ENCODE measurements around the gene HYAL2. TPM values are rescaled to one million over a fixed set of nuclear protein-coding genes. Genes with fewer than 3 reads are reported as not detected.

HYAL2 gene
- total RNA-seq, 4 donors from 2014 or later, result 37.4 to 114 (median 97.2) TPM

DNA sequence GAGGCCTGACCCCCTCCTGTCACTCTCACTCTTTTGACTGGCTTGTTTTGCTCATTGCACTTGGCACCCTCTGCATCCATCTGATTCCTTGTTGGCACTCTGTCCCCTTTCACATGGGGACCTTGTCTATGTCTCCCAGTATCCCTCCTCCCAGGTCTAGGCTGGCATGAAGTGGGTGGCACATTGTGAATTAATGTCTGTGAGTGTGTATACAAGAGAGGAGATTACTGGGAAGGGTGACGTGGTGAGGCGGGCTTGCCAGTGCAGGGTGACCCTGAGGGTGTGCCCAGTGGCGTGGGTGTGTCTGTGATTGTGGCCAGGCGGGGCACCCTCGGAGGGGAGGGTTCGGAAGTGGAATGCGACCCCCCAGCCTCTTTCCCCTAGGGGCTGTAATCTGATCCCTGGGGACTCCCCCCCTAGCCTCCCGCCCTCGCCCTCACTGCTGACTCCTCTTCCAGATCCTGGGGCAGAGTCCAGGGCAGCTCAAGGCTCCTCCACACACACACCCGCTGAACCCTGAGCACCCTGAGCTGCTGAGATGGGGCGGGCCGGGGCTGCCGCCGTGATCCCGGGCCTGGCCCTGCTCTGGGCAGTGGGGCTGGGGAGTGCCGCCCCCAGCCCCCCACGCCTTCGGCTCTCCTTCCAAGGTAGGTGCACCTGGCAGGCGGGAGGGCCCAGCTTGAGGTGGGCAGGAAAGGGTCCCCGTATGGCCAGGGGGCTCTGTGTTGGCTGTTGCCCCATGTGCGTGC lies 53.7 kb downstream of the HYAL2 start, which contains the start of gene SEMA3B:
TSS of gene SEMA3B (plus strand) at position 445 of the 749 bp plus-strand sequence. CDS start at position 539, 94 bp downstream.
- intact Hi-C loops (cut with DNase I), result no loop called here
- H3K9me3 ChIP-seq, result no peaks in the 10 kb centered on the region
- peak within 1 kb of the TSS; percentile 55 to 74 (median 63) for H3K4me3 ChIP-seq
- no peak for TF ChIP-seq EP300 (IDR thresholded peaks at IDR 0.05)
- TF ChIP-seq POLR2A (IDR thresholded peaks at IDR 0.05; ENCODE audit: low read depth), result no peak
- peak; percentile 8 to 71 for TF ChIP-seq POLR2AphosphoS5 (IDR thresholded peaks at IDR 0.05)
- TF ChIP-seq, protein P1, sequence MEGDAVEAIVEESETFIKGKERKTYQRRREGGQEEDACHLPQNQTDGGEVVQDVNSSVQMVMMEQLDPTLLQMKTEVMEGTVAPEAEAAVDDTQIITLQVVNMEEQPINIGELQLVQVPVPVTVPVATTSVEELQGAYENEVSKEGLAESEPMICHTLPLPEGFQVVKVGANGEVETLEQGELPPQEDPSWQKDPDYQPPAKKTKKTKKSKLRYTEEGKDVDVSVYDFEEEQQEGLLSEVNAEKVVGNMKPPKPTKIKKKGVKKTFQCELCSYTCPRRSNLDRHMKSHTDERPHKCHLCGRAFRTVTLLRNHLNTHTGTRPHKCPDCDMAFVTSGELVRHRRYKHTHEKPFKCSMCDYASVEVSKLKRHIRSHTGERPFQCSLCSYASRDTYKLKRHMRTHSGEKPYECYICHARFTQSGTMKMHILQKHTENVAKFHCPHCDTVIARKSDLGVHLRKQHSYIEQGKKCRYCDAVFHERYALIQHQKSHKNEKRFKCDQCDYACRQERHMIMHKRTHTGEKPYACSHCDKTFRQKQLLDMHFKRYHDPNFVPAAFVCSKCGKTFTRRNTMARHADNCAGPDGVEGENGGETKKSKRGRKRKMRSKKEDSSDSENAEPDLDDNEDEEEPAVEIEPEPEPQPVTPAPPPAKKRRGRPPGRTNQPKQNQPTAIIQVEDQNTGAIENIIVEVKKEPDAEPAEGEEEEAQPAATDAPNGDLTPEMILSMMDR (IDR thresholded peaks at IDR 0.05), result no peak
- 35% methylated on average over 18 of the region's 21 CpGs for whole genome bisulfite sequencing
- H3K4me1 ChIP-seq, result peaks cover 63 to 93% (median 78%) of the 10 kb centered on the region in 4 donors
- H3K36me3 ChIP-seq, result peaks cover 0 to 4% (median 0%) of the 10 kb centered on the region in 4 donors
- peak within 1 kb of the TSS; percentile 93 to 100 (median 96) for H3K27ac ChIP-seq (replicated peaks in 1 of 4)
- DNase-seq (ENCODE audit: extremely low spot score), result no peak
- H3K27me3 ChIP-seq, result peaks cover 0 to 8% (median 0%) of the 10 kb centered on the region in 4 donors

GRCh38 chr3:50268276-50268675 lies 54.3 kb downstream of the HYAL2 start:
- Histone ChIP-seq H3K4me3 (peak overlapping the region; percentile 55 to 74 (median 63)), H3K4me1 (peaks cover 61 to 93% (median 78%) of the 10 kb centered on the region in 4 donors), H3K9me3 (no peaks in the 10 kb centered on the region), H3K27me3 (peaks cover 0 to 2% (median 0%) of the 10 kb centered on the region in 4 donors), H3K27ac (replicated peaks in 1 of 4) (peak overlapping the region; percentile 93 to 100 (median 96)), H3K36me3 (no peaks in the 10 kb centered on the region)
- TF ChIP-seq, protein P1 (IDR thresholded peaks at IDR 0.05), result no peak
- 43% methylated on average over 3 of the region's 3 CpGs for WGBS
- intact Hi-C loops (cut with DNase I), result no loop called here
- DNase-seq (ENCODE audit: extremely low spot score), result no peak

Other genes with a start within 250 kb of the HYAL2 start
- gene RBM5, start 233.8 kb downstream of the HYAL2 start, total RNA-seq, result 100 to 1,000 TPM in 2 of 4 donors, 10 to 100 TPM in 2; 78.0 to 161 (median 95.8) TPM
- 10 to 100 TPM; 11.9 to 46.5 (median 23.3) TPM for gene SEMA3F, start 167.4 kb downstream of the HYAL2 start, total RNA-seq
- not detected for gene GNAT1, start 131.1 kb downstream of the HYAL2 start, total RNA-seq
- under 1 TPM in 2 of 4 donors, not detected in 2; 0.11 to 0.39 TPM for gene SLC38A3, start 117.5 kb downstream of the HYAL2 start, total RNA-seq
- gene GNAI2, start 86.5 kb downstream of the HYAL2 start, total RNA-seq, result 100 to 1,000 TPM; 149 to 297 (median 239) TPM
- gene SEMA3B, start 53.6 kb downstream of the HYAL2 start, total RNA-seq, result 10 to 100 TPM; 37.4 to 66.6 (median 46.4) TPM
- not detected for gene LSMEM2, start 43.7 kb downstream of the HYAL2 start, total RNA-seq
- gene IFRD2, start 30.3 kb downstream of the HYAL2 start, total RNA-seq, result 100 to 1,000 TPM in 1 of 4 donors, 10 to 100 TPM in 3; 49.4 to 106 (median 85.8) TPM
- 1 to 10 TPM; 2.1 to 6.7 (median 3.4) TPM for gene HYAL3, start 23.3 kb downstream of the HYAL2 start, total RNA-seq
- 1 to 10 TPM; 6.8 to 9.5 (median 8.0) TPM for gene NAA80, start 23.3 kb downstream of the HYAL2 start, total RNA-seq
- 10 to 100 TPM in 1 of 4 donors, 1 to 10 TPM in 3; 8.3 to 15.6 (median 9.0) TPM for gene HYAL1, start 19.2 kb downstream of the HYAL2 start, total RNA-seq
- 10 to 100 TPM; 18.7 to 40.6 (median 37.5) TPM for gene TUSC2, start 5.5 kb upstream of the HYAL2 start, total RNA-seq
- gene RASSF1, start 18.1 kb upstream of the HYAL2 start, total RNA-seq, result 10 to 100 TPM; 28.7 to 44.2 (median 33.2) TPM
- under 1 TPM in 3 of 4 donors, not detected in 1; 0.50 to 0.57 (median 0.52) TPM for gene ZMYND10, start 23.0 kb upstream of the HYAL2 start, total RNA-seq
- 10 to 100 TPM; 10.4 to 16.7 (median 14.2) TPM for gene NPRL2, start 28.0 kb upstream of the HYAL2 start, total RNA-seq
- 10 to 100 TPM in 1 of 4 donors, 1 to 10 TPM in 3; 5.4 to 12.4 (median 8.1) TPM for gene CYB561D2, start 28.1 kb upstream of the HYAL2 start, total RNA-seq
- 10 to 100 TPM; 37.0 to 85.6 (median 66.3) TPM for gene TMEM115, start 36.8 kb upstream of the HYAL2 start, total RNA-seq
- 1 to 10 TPM in 2 of 4 donors, under 1 TPM in 2; 0.84 to 2.8 (median 1.1) TPM for gene CACNA2D2, start 180.9 kb upstream of the HYAL2 start, total RNA-seq
- 10 to 100 TPM; 13.6 to 23.8 (median 18.9) TPM for gene C3orf18, start 245.0 kb upstream of the HYAL2 start, total RNA-seq
- gene HEMK1, start 246.8 kb upstream of the HYAL2 start, total RNA-seq, result 10 to 100 TPM in 1 of 4 donors, 1 to 10 TPM in 3; 4.6 to 10.6 (median 6.3) TPM